Suprapubic skin (tissue), 4 donors: ENCODE measurements around the gene INPP5A. TPM values are rescaled to one million over a fixed set of nuclear protein-coding genes. Genes with fewer than 3 reads are reported as not detected.
A peak's percentile ranks its signal among the peaks of the same experiment; 100 is the strongest.
"Not testable (repeated sequence)": the region's sequence is repeated elsewhere in the genome, so short reads cannot be mapped to it uniquely, and the experiment has no call there.

Experiments used
- DNase-seq, 2 donors: peaks; one replicate each; pipeline ENCODE4 v3.0.0-alpha.2; 2019; ENCODE audit warnings: low spot score in 2 of 2
- H3K27ac ChIP-seq: fragments of 200-600 bp; sonication (generic); one replicate; pipeline ENCODE4 v1.5.1; 2019
- H3K27me3 ChIP-seq: fragments of 200-600 bp; sonication (generic); one replicate; pipeline ENCODE4 v1.5.1; 2019
- H3K36me3 ChIP-seq: fragments of 200-600 bp; sonication (generic); one replicate; pipeline ENCODE4 v1.5.1; 2019
- H3K4me1 ChIP-seq: fragments of 200-600 bp; sonication (generic); one replicate; pipeline ENCODE4 v1.5.1; 2019
- H3K4me3 ChIP-seq: fragments of 200-600 bp; sonication (generic); one replicate; pipeline ENCODE4 v1.5.1; 2019; ENCODE audit warnings: mild to moderate bottlenecking
- H3K9me3 ChIP-seq: fragments of 200-600 bp; sonication (generic); one replicate; pipeline ENCODE4 v1.5.1; 2019
- CTCF ChIP-seq, 2 donors: fragments of 200-600 bp in 1 of 2; fragments of 450-650 bp in 1 of 2; sonication (generic) in 1 of 2; IDR thresholded peaks; one replicate each; pipeline ENCODE4 v1.5.1; 2016 to 2019; ENCODE audit warnings: antibody characterized with exemption in 2 of 2, mild to moderate bottlenecking in 1 of 2, moderate library complexity in 1 of 2
- EP300 ChIP-seq: sonication (generic); formaldehyde crosslinking; IDR thresholded peaks from one replicate; pipeline ENCODE4 v1.6.1; 2017; ENCODE audit warnings: antibody characterized with exemption
- POLR2A ChIP-seq, 2 donors: fragments of 450-650 bp; IDR thresholded peaks; one replicate each; pipeline ENCODE4 v1.6.1; 2017; ENCODE audit warnings: antibody characterized with exemption in 2 of 2, mild to moderate bottlenecking in 2 of 2, moderate library complexity in 2 of 2
- POLR2AphosphoS5 ChIP-seq, 3 donors: sonication (generic); formaldehyde crosslinking; IDR thresholded peaks; one replicate each; pipeline ENCODE4 v1.6.1; 2017; ENCODE audit warnings: antibody characterized with exemption in 3 of 3
- WGBS: methylation state at CpG from one replicate; pipeline ENCODE4 v1.1.5; 2018; 5-methylcytosine and 5-hydroxymethylcytosine counted together
- total RNA-seq, 4 donors: library from RNA; depleted of rRNA; stranded (reverse); fragments of >200 nt; gene quantifications; one replicate each; pipeline ENCODE4 v1.1.0, GENCODE V29; 2016

Gene INPP5A
- total RNA-seq, 4 donors from 2014 or later, result 28.1 to 39.1 (median 32.3) TPM

DNA sequence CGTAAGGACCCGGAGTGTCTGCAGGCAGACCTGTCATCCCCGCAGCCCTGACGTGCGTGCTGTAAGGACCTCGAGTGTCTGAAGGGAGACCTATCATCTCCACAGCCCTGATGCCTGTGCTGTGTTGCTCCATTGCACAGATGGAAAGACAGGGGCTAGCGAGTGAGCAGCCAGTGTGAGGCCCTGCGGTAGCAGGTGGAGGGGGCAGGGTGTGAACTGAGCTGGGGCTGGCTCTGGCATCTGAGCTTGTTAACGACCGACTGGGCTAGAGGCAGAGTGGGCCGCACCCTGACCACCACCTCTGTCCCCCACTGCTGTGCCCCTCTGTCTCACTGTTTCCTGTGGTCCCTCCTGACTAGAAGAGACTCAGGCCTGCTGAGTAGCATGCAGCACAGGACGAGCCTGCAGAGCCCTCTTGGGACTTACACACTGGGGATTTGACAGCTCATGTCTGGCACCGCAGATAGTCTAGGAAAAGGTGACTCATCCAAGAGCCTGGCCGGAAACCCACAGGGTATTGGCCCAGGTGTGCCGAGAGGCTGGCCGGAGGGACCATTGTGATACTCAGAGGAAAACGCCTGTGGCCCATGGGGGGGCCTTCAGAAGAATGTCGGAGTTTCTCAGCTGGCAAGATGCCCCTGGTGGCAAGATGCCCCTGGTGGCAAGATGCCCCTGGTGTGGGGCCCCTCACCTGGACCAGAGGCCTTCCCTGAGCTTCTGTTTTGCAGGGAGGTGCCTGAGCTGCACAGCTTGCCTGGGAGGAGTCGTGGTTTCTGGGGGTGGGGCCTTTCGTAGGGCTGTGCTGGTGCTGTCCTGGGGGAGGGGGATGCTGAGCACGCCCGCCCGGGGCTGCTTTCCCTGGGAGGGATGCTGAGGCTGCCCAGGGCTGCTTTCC lies 34.3 kb downstream of the INPP5A start:
- Histone ChIP-seq H3K4me1 (peaks cover 48% of the 10 kb centered on the region), H3K4me3 (no peak overlapping the region), H3K9me3 (no peaks in the 10 kb centered on the region), H3K27me3 (no peaks in the 10 kb centered on the region), H3K36me3 (no peaks in the 10 kb centered on the region), H3K27ac (no peak overlapping the region)
- WGBS, result 52% methylated on average over 8 of the region's 23 CpGs
- DNase-seq, result peak in 1 of 2 donors; percentile 81
- TF ChIP-seq EP300 (no peak), POLR2AphosphoS5 (IDR thresholded peaks at IDR 0.05) (no peak), POLR2A (IDR thresholded peaks at IDR 0.05) (no peak), CTCF (IDR thresholded peaks at IDR 0.05) (no peak)

GRCh38 chr10:132572545-132572937 lies 35.0 kb downstream of the INPP5A start:
- Histone ChIP-seq H3K27me3 (no peaks in the 10 kb centered on the region), H3K4me1 (peaks cover 48% of the 10 kb centered on the region), H3K36me3 (no peaks in the 10 kb centered on the region), H3K4me3 (no peak overlapping the region), H3K9me3 (no peaks in the 10 kb centered on the region), H3K27ac (no peak overlapping the region)
- no peak for DNase-seq
- TF ChIP-seq POLR2A (IDR thresholded peaks at IDR 0.05) (no peak), EP300 (no peak), POLR2AphosphoS5 (IDR thresholded peaks at IDR 0.05) (no peak), CTCF (IDR thresholded peaks at IDR 0.05) (no peak)
- 26% methylated on average over 5 of the region's 7 CpGs for WGBS

DNA sequence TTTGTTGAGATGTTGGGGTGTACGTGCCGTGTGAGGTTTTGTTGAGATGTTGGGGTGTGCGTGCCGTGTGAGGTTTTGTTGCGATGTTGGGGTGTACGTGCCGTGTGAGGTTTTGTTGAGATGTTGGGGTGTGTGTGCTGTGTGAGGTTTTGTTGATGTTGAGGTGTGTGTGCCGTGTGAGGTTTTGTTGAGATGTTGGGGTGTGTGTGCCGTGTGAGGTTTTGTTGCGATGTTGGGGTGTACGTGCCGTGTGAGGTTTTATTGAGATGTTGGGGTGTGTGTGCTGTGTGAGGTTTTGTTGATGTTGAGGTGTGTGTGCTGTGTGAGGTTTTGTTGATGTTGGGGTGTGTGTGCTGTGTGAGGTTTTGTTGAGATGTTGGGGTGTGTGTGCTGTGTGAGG lies 35.4 kb downstream of the INPP5A start:
- H3K9me3 ChIP-seq, H3K4me3 ChIP-seq, H3K27me3 ChIP-seq, DNase-seq, H3K27ac ChIP-seq, H3K36me3 ChIP-seq: not testable (repeated sequence)
- peaks cover 48% of the 10 kb centered on the region for H3K4me1 ChIP-seq
- WGBS, result 94% methylated on average over 12 of the region's 12 CpGs

GRCh38 chr10:132574288-132574687 lies 36.7 kb downstream of the INPP5A start:
- no peak overlapping the region for H3K27ac ChIP-seq
- peaks cover 51% of the 10 kb centered on the region for H3K4me1 ChIP-seq
- DNase-seq, result no peak
- H3K36me3 ChIP-seq, result no peaks in the 10 kb centered on the region
- H3K9me3 ChIP-seq, result no peaks in the 10 kb centered on the region
- H3K27me3 ChIP-seq, result no peaks in the 10 kb centered on the region
- no peak overlapping the region for H3K4me3 ChIP-seq
- TF ChIP-seq POLR2AphosphoS5 (IDR thresholded peaks at IDR 0.05) (no peak), CTCF (IDR thresholded peaks at IDR 0.05) (no peak), POLR2A (IDR thresholded peaks at IDR 0.05) (no peak), EP300 (no peak)
- WGBS, result 93% methylated on average over 8 of the region's 8 CpGs

DNA sequence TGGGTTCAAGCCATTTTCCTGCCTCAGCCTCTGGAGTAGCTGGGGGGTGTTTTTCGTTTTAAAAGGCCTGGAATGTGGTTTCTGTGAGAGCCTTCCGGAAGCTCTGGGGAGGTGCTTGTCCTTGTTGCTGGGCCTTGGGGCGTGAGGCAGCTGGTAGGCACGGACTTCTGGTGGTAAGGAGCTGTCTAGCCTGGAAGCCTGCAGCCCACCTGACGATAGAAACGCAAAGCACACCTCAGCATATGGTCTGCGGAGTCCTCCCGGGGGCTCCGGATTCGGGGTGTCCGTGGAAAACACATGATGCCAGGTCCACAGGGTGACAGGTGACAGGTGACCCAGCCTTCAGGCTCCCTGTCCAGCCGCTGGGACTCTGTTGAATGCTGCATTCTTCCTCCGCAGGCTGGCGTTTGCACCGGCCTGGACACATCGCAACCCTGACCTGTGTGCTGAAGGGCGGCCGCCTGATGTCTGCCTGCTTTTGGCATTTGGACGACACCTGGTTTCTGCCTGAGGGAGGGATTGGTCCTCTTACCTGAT lies 37.3 kb downstream of the INPP5A start:
- Histone ChIP-seq H3K4me3 (no peak overlapping the region), H3K36me3 (no peaks in the 10 kb centered on the region), H3K27me3 (no peaks in the 10 kb centered on the region), H3K9me3 (no peaks in the 10 kb centered on the region), H3K27ac (peak overlapping the region; percentile 32), H3K4me1 (peaks cover 51% of the 10 kb centered on the region)
- 71% methylated on average over 12 of the region's 19 CpGs for WGBS
- DNase-seq, result peak in 1 of 2 donors; percentile 69
- no peak for TF ChIP-seq EP300
- no peak for TF ChIP-seq CTCF (IDR thresholded peaks at IDR 0.05)
- no peak for TF ChIP-seq POLR2AphosphoS5 (IDR thresholded peaks at IDR 0.05)
- TF ChIP-seq POLR2A (IDR thresholded peaks at IDR 0.05), result no peak
